GM10847 (cell line): ENCODE results near the gene EVL.

Experiments
- POLR2A ChIP-seq: IDR thresholded peaks from 2 replicates; pipeline ENCODE4 v1.6.1; 2011; ENCODE audit not compliant: insufficient read length; ENCODE audit errors: extremely low read depth

Gene EVL

DNA sequence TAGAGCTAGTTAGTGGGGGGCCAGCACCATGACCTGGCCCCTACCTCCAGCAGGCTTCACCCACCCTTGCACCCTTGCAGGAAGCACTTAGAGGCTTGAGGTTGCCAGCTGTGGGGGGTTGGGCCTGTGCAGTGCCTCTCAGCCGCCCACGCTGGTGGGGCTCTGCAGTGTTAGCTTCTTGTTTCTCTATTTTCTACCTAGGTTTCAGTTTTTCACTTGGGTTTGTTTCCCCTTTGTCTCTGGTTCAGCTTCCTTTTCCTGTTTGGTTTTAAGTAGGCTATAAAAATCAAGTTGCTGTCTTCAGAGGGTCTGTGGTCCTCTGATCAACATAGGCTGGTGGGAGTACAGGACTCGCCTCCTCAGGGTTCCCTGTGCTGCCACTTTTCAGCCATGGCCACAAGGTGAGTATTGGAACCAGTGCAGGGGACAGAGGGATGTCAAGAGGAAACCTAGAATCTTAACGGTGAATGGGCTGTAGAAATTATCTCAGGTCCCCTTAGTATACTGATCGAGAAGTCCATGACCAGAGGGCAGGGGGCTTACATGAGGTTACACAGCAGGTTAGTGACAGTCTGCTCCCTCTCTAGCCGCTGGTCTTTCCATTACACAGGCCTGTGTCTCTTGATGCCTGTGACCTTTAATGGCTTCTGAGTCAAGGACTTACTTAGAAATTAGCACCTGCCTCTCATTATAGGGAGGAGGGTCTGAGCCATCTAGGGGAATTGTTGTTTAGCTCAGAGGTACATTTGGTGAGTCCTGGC, at the start of gene EVL:
EVL (plus strand) TSS at position 312 of the 761 bp plus-strand sequence; CDS start at position 391, 79 bp downstream.
- peak; percentile 31 for TF ChIP-seq POLR2A

DNA sequence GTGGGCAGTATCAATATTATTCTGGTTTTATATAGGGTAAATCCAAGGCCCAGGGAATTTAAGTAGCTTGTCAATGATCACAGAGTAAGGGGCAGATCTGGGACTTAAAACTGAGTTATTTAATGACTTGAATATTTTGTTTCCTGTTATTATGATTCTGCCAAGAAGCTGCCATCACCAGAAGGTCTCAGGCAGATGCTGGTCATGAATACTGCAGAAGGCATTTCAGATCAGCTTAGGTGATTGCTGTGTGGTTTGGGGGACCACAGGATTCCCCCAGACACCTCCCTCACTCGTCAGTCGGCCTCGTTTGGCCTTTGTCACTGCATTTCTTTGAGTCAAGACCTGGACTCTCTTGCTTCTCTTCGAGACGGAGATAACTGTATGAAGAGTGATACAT, 47.7 kb upstream of the EVL start:
- no peak for TF ChIP-seq POLR2A

GRCh38 chr14:100018054-100018453, 47.2 kb upstream of the EVL start:
- no peak for TF ChIP-seq POLR2A

GRCh38 chr14:100018482-100018881, 46.7 kb upstream of the EVL start:
- no peak for TF ChIP-seq POLR2A

DNA sequence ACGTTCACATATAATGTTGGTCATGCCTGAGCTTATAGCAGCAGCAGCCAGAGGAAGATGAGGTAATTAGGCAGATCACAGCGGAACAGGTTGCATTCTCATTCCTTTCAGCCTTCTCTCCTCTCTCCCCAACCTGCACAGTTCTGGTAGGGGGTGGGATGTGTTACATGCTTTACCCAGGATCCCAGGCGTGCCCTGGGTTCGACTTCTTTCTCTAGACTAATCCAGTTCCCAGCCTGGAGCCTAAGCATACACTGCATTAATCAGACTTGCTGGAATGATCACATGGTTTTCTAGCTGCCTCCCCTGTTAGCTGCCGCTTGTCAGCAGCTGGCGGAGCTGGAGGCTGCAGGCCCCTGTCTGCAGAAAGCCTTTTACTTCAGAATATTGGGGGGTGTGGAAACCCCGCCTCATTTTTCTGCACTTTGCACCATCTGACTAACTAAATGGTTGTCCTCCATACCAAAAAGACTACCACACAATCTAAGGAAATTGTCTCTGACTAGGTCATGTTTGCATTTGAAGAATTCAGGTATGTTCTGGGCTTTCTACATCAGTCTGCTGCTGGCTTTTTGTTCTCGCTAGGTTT, 46.0 kb upstream of the EVL start:
- TF ChIP-seq POLR2A: no peak

- no peak for TF ChIP-seq POLR2A
Measured at GRCh38 chr14:100020629-100021028, 44.6 kb upstream of the EVL start.

DNA sequence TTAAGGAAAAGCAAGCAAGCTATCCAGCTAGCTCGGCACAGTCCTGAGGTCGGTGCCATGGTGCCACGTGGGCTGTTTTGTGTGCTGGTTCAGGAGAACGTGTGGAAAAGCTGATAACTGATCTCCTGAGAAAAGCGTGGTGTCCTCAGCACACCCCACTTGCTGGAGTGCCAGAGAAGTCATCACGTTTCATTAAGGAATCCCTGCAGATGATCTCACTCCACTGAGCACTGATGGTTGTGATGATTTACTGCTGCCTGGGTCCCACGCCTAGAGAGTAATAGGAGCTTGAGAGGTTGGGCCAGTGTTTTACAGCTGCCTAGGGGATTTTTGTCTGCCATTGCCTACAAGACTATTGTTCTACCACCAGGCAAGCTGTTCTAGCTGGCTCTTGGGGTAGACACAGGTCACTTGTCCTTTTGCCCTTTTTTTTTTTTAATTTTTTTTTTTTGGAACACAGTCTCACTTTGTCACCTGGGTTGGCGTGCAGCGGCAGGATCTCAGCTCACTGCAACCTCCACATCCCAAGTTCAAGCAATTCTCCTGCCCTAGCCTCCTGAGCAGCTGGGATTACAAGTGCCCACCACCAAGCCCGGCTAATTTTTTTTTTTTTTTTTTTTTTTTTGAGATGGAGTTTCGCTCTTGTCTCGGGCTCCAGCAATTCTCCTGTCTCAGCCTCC, 42.3 kb upstream of the EVL start:
- no peak for TF ChIP-seq POLR2A

GRCh38 chr14:100025111-100025510, 40.1 kb upstream of the EVL start:
- no peak for TF ChIP-seq POLR2A

DNA sequence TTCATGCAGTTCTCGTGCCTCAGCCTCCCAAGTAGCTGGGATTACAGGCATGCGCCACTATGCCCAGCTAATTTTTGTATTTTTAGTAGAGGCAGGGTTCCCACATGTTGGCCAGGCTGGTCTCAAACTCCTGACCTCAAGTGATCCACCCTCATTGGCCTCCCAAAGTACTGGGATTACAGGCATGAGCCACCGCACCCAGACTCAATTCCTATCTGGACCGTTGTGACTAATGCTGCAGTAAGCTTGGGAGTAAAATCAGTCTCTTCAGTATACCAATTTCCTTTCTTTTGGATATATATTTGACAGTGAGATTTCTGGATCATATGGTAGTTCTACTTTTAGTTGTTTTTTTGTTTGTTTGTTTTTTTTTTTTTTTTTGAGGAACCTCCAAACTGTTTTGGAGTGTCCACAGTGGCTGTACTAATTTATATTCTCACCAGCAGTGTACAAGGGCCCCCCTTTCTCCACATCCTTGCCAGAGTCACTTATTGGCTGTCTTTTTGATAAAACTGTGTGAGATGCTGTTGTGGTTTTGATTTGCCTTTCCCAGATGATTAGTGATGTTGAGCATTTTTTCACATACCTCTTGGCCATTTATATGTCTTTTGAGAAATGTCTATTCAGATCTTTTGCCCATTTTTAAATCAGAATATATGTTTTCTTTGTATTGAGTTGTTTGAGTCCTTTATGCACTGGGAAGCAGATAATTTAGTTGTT, 37.3 kb upstream of the EVL start:
- no peak for TF ChIP-seq POLR2A

DNA sequence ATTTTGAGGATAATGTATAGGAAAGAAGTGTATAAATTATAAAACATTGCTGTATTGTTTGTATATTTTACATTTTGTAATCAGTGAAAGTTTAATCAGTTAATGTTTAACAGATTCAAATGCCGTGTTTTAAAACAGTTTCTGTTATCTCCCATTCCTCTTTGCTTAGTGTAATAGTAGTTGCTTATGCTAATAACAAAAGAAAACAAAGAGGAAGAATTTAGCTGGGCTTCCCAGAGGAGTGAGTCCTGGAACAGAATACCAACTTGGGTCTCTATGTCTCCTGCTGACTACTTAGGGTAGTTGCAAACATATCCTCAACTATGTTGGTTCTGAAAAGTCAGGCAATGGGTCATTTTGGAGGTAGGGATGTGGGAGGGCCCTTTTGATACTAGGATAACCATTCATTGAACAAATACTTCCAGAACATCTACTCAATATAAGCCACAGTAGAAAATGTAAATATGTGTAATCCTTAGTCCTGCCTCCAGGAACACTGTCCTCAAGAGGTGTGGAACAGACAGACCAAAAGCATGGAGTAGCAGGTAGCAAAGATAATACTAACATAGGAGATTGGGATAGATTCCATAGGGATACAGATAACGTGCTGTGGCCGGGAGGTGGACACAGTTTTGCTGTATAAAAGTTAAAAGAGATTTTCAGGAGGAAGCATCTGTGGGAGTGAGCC, 36.1 kb upstream of the EVL start:
- TF ChIP-seq POLR2A: no peak

GRCh38 chr14:100030452-100031153, 34.6 kb upstream of the EVL start:
- no peak for TF ChIP-seq POLR2A

- TF ChIP-seq POLR2A: no peak
Measured at GRCh38 chr14:100031506-100032281, 33.5 kb upstream of the EVL start.

DNA sequence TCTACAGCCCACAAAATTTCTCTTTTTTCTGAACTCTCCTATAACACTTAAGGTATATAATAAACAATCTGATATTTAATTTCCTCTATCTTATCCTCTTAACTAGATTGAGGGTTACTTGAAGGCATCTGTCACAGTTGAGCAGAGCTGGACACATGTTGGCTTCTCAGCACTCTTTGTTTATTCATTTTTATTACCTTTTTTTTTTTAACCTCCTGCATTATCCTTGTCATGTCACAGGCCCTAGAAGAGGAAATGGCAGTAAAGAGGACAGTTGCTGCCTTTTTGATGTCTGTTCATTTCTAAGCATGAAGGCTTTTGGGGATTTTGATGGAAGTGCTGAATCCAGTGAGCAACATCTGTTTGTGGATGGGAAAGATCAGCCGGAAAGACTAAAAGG, 32.5 kb upstream of the EVL start:
- TF ChIP-seq POLR2A: no peak
